Measurements from ENCODE around the gene EFNA5.

The EFNA5 gene

GRCh38 chr5:107544476-107544875 lies 126.3 kb downstream of the EFNA5 start:
- DNase-seq (ENCODE audit: low spot score) = no peak

GRCh38 chr5:107543868-107544267 lies 126.9 kb downstream of the EFNA5 start:
- no peak for DNase-seq (ENCODE audit: low spot score)

GRCh38 chr5:107542831-107543231 lies 127.9 kb downstream of the EFNA5 start:
- DNase-seq (ENCODE audit: low spot score) = no peak

GRCh38 chr5:107542428-107542827 lies 128.3 kb downstream of the EFNA5 start:
- no peak for DNase-seq (ENCODE audit: low spot score)

- DNase-seq (ENCODE audit: low spot score) = no peak
Measured at GRCh38 chr5:107541400-107541799, 129.3 kb downstream of the EFNA5 start.

- no peak for DNase-seq (ENCODE audit: low spot score)
Measured at GRCh38 chr5:107539726-107540330, 130.9 kb downstream of the EFNA5 start.

GRCh38 chr5:107538805-107539445 lies 131.8 kb downstream of the EFNA5 start:
- no peak for DNase-seq (ENCODE audit: low spot score)

- no peak for DNase-seq (ENCODE audit: low spot score)
Measured at GRCh38 chr5:107538331-107538730, 132.4 kb downstream of the EFNA5 start.

- no peak for DNase-seq (ENCODE audit: low spot score)
Measured at GRCh38 chr5:107535849-107536248, 134.9 kb downstream of the EFNA5 start.

- no peak for DNase-seq (ENCODE audit: low spot score)
Measured at GRCh38 chr5:107533910-107534876, 136.5 kb downstream of the EFNA5 start.

- no peak for DNase-seq (ENCODE audit: low spot score)
Measured at GRCh38 chr5:107532916-107533315, 137.8 kb downstream of the EFNA5 start.

- no peak for DNase-seq (ENCODE audit: low spot score)
Measured at GRCh38 chr5:107532169-107532878, 138.4 kb downstream of the EFNA5 start.

- DNase-seq (ENCODE audit: low spot score) = no peak
Measured at GRCh38 chr5:107531308-107531707, 139.4 kb downstream of the EFNA5 start.

- no peak for DNase-seq (ENCODE audit: low spot score)
Measured at GRCh38 chr5:107529618-107530017, 141.1 kb downstream of the EFNA5 start.

GRCh38 chr5:107526270-107526937 lies 144.3 kb downstream of the EFNA5 start:
- no peak for DNase-seq (ENCODE audit: low spot score)

GRCh38 chr5:107524111-107524510 lies 146.6 kb downstream of the EFNA5 start:
- DNase-seq (ENCODE audit: low spot score) = no peak

- DNase-seq (ENCODE audit: low spot score) = no peak
Measured at GRCh38 chr5:107523029-107523680, 147.6 kb downstream of the EFNA5 start.

- no peak for DNase-seq (ENCODE audit: low spot score)
Measured at GRCh38 chr5:107522456-107522855, 148.3 kb downstream of the EFNA5 start.

- DNase-seq (ENCODE audit: low spot score) = no peak
Measured at GRCh38 chr5:107519900-107520354, 150.8 kb downstream of the EFNA5 start.

GRCh38 chr5:107518616-107519015 lies 152.1 kb downstream of the EFNA5 start:
- DNase-seq (ENCODE audit: low spot score) = no peak

GRCh38 chr5:107518190-107518589 lies 152.5 kb downstream of the EFNA5 start:
- DNase-seq (ENCODE audit: low spot score) = no peak
